Activated naive CD4-positive, alpha-beta T cell treated with anti-CD3 and anti-CD28 coated beads, Interleukin-2, amount 50 U/mL, for 16 hours (primary cell): ENCODE data around the gene SF3B2.

Experiments
- DNase-seq: peaks from one replicate; pipeline ENCODE4 v3.0.0-alpha.2; 2020

The SF3B2 gene

GRCh38 chr11:66050581-66051231, 1.5 kb upstream of the SF3B2 start:
- no peak for DNase-seq

- DNase-seq = no peak
Measured at GRCh38 chr11:66051371-66051765, 796 bp upstream of the SF3B2 start.

GRCh38 chr11:66052664-66052982, 459 bp downstream of the SF3B2 start:
- DNase-seq = no peak

- DNase-seq = no peak
Measured at GRCh38 chr11:66055021-66055420, 2.9 kb downstream of the SF3B2 start.

- no peak for DNase-seq
Measured at GRCh38 chr11:66056501-66056900, 4.3 kb downstream of the SF3B2 start.

- no peak for DNase-seq
Measured at GRCh38 chr11:66059966-66060680, 8.0 kb downstream of the SF3B2 start.

- no peak for DNase-seq
Measured at GRCh38 chr11:66061268-66061667, 9.1 kb downstream of the SF3B2 start.

- DNase-seq = no peak
Measured at GRCh38 chr11:66062408-66062807, 10.2 kb downstream of the SF3B2 start.

- no peak for DNase-seq
Measured at GRCh38 chr11:66063900-66064299, 11.7 kb downstream of the SF3B2 start.

GRCh38 chr11:66064571-66064970, 12.4 kb downstream of the SF3B2 start:
- no peak for DNase-seq

- no peak for DNase-seq
Measured at GRCh38 chr11:66066751-66067150, 14.6 kb downstream of the SF3B2 start.

- DNase-seq = no peak
Measured at GRCh38 chr11:66067640-66068039, 15.5 kb downstream of the SF3B2 start.

- peak; percentile 75 for DNase-seq
Measured at GRCh38 chr11:66068154-66068821, 16.1 kb downstream of the SF3B2 start.

GRCh38 chr11:66068923-66069714, 17.0 kb downstream of the SF3B2 start:
- DNase-seq = peak; percentile 46

- DNase-seq = peak; percentile 68
Measured at GRCh38 chr11:66069715-66070603, 17.8 kb downstream of the SF3B2 start, which contains the start of gene PACS1. TSS of gene PACS1 (plus strand) at chr11:66070272. CDS start at chr11:66070487, 215 bp downstream.

- peak; percentile 28 for DNase-seq
Measured at GRCh38 chr11:66070604-66071380, 18.6 kb downstream of the SF3B2 start.

GRCh38 chr11:66071381-66071801, 19.2 kb downstream of the SF3B2 start:
- DNase-seq = no peak

GRCh38 chr11:66072081-66072480, 19.9 kb downstream of the SF3B2 start:
- DNase-seq = no peak

- no peak for DNase-seq
Measured at GRCh38 chr11:66072518-66072917, 20.4 kb downstream of the SF3B2 start.

- DNase-seq = peak; percentile 41
Measured at GRCh38 chr11:66073669-66074068, 21.5 kb downstream of the SF3B2 start.

- DNase-seq = no peak
Measured at GRCh38 chr11:66075273-66075672, 23.1 kb downstream of the SF3B2 start.
